ENCODE data around the gene NELL1. TPM values are rescaled to one million over a fixed set of nuclear protein-coding genes. Genes with fewer than 3 reads are reported as not detected.

Gene NELL1
- total RNA-seq, 1 experiment from 2014 or later = 0.22 TPM

- no peaks in the 10 kb centered on the region for H3K36me3 Mint-ChIP-seq (ENCODE audit: insufficient read depth in 1 of 3, low read depth in 3 of 3)
- Histone ChIP-seq H3K79me1 (ENCODE audit: insufficient read depth, low read depth, low read length, poor library complexity, severe bottlenecking) (no peaks in the 10 kb centered on the region), H4K5ac (ENCODE audit: insufficient read length, low read depth, low read length) (no peak overlapping the region), H2BK120ac (ENCODE audit: low read depth, low read length, poor library complexity, severe bottlenecking) (no peak overlapping the region), H3K18ac (ENCODE audit: insufficient read length, low read depth, low read length) (no peak overlapping the region), H4K91ac (ENCODE audit: insufficient read length, low read depth, low read length) (no peak overlapping the region), H3K9me3 (ENCODE audit: control insufficient read depth, low read depth, low read length) (no peaks in the 10 kb centered on the region), H4K8ac (replicated peaks; ENCODE audit: insufficient read length, low read depth, low read length) (no peak overlapping the region), H3K23me2 (ENCODE audit: insufficient read length, low read depth, low read length, poor library complexity, severe bottlenecking) (no peaks in the 10 kb centered on the region), H3K9ac (ENCODE audit: extremely low read depth, insufficient read length, low read length) (no peak overlapping the region), H3K27ac (ENCODE audit: insufficient read length, low read depth, low read length) (no peak overlapping the region), H3K4me2 (ENCODE audit: insufficient read depth, insufficient read length, low read length) (no peak overlapping the region), H4K20me1 (ENCODE audit: control insufficient read depth, insufficient read depth, insufficient read length) (no peaks in the 10 kb centered on the region), H3T11ph (ENCODE audit: low read length) (no peak overlapping the region), H3K27me3 (ENCODE audit: insufficient read depth, low read length) (no peaks in the 10 kb centered on the region), H3K56ac (ENCODE audit: insufficient read length, low read depth, low read length) (no peak overlapping the region), H2BK12ac (ENCODE audit: insufficient read length, low read depth, low read length) (no peak overlapping the region), H2AK5ac (ENCODE audit: insufficient read length, low read length) (no peak overlapping the region), H3K14ac (ENCODE audit: insufficient read depth, low read length) (no peak overlapping the region), H3K4ac (ENCODE audit: low read depth, low read length) (no peak overlapping the region), H3K23ac (ENCODE audit: insufficient read length, low read depth, low read length) (no peak overlapping the region), H2BK20ac (ENCODE audit: low read depth, low read length, poor library complexity, severe bottlenecking) (no peak overlapping the region), H3K4me1 (ENCODE audit: insufficient read depth, low read length) (no peaks in the 10 kb centered on the region), H3K79me2 (ENCODE audit: insufficient read depth, low read length) (no peaks in the 10 kb centered on the region), H2BK15ac (ENCODE audit: low read depth, low read length) (no peak overlapping the region), H2BK5ac (ENCODE audit: insufficient read length, low read length) (no peak overlapping the region), H2AFZ (ENCODE audit: low read length) (no peak overlapping the region)
- H3K27ac Mint-ChIP-seq = no peak overlapping the region
- no peak for TF ChIP-seq CTCF (conservative IDR thresholded peaks at IDR 0.05)
- H3K9me3 Mint-ChIP-seq = no peaks in the 10 kb centered on the region
- no CpG with 5 or more reads among the region's 1 CpG for WGBS (ENCODE audit: extremely low coverage, insufficient read length, low lambda C conversion rate)
- H3K27me3 Mint-ChIP-seq (ENCODE audit: low read depth) = no peaks in the 10 kb centered on the region
- H3K4me3 Mint-ChIP-seq = no peak overlapping the region
- DNase-seq = no peak
- H3K4me1 Mint-ChIP-seq = peaks cover 7% of the 10 kb centered on the region in 2 experiments
Measured at GRCh38 chr11:21179770-21180169, 510.4 kb downstream of the NELL1 start.

Measured in H9 (cell line).